ENCODE results near the gene KLHL17. TPM values are rescaled to one million over a fixed set of nuclear protein-coding genes. Genes with fewer than 3 reads are reported as not detected.

The KLHL17 gene
- total and polyA plus RNA-seq, 9 of the 15 experiments (the other 6 are each of a cell fraction or from before 2014, with no cell fraction given) = 0.14 to 84.8 (median 13.0) TPM

- TF ChIP-seq UBTF (IDR thresholded peaks at IDR 0.05; ENCODE audit: borderline replicate concordance in 1 of 2, low read depth in 2 of 2, low read length in 2 of 2) (peak; percentile 47 to 48; a peak in 2 of 4 replicates), RB1 (IDR thresholded peaks at IDR 0.05; ENCODE audit: low read depth) (peak; percentile 62), AFF1 (IDR thresholded peaks at IDR 0.05; ENCODE audit: low read depth in 1 of 2, partially characterized antibody in 2 of 2) (no peak), CXXC5 (CRISPR knock-in tag; IDR thresholded peaks at IDR 0.05) (peak; percentile 89), GATAD2A (IDR thresholded peaks at IDR 0.05) (peak; percentile 54; the same call in 1 of the 2 replicates), HMGN3 (IDR thresholded peaks at IDR 0.05; ENCODE audit: borderline replicate concordance, extremely low read depth, insufficient read length, low read depth, low read length) (peak; percentile 75), ZNF740 (CRISPR knock-in tag; IDR thresholded peaks at IDR 0.05) (no peak; the same call in 1 of the 2 replicates), ZNF740 (tag; IDR thresholded peaks at IDR 0.05) (peak in 1 of 2 experiments; percentile 99; a peak in 2 of 4 replicates), TAF15 (IDR thresholded peaks at IDR 0.05; ENCODE audit: low read depth, low read length) (no peak), SIN3B (IDR thresholded peaks at IDR 0.05; ENCODE audit: low read depth) (0 out of 2 replicates have a peak, but pooled peaks have one; percentile 56), ZKSCAN1 (IDR thresholded peaks at IDR 0.05; ENCODE audit: low read depth, low read length) (0 out of 2 replicates have a peak, but pooled peaks have one; percentile 25), CTCFL (IDR thresholded peaks at IDR 0.05; ENCODE audit: borderline replicate concordance, insufficient read depth, low read depth, low read length, poor library complexity, severe bottlenecking) (peak; percentile 35), NFYB (IDR thresholded peaks at IDR 0.05; ENCODE audit: extremely low read depth, insufficient read length) (no peak), ZNF780A (CRISPR knock-in tag; IDR thresholded peaks at IDR 0.05) (no peak), GABPB1 (CRISPR knock-in tag; IDR thresholded peaks at IDR 0.05) (peak; percentile 54; the same call in 1 of the 2 replicates), CCNT2 (IDR thresholded peaks at IDR 0.05; ENCODE audit: borderline replicate concordance, extremely low read depth, insufficient read length, low read depth, low read length) (peak; percentile 90)
Measured at GRCh38 chr1:940107-941014, 20.0 kb upstream of the KLHL17 start (continued).
